GM12873 (cell line): ENCODE results near the gene C1orf53.

Experiments used
- TF ChIP-seq, protein P1 (sequence below): IDR thresholded peaks from 2 replicates; pipeline ENCODE4 v1.5.1; 2012; ENCODE audit warnings: low read depth, mild to moderate bottlenecking, moderate library complexity, low read length, control low read depth; ENCODE audit not compliant: insufficient read depth; ENCODE audit errors: missing control alignments

Gene C1orf53

DNA sequence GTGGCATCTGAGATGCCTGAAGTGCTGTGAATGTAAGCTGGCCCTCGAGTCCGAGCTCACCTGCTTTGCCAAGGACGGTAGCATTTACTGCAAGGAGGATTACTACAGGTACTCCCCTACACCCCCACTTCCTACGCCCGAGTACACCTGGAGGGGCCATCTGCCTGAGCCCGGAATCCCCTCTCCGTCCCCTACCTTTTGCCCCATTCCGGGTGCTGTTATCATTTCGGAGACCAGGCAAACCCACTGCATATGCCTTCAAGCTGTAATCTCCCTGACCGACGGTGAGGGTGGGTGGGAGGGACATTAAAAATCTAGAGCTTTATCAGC lies 17.6 kb downstream of the C1orf53 start:
- TF ChIP-seq, protein P1, sequence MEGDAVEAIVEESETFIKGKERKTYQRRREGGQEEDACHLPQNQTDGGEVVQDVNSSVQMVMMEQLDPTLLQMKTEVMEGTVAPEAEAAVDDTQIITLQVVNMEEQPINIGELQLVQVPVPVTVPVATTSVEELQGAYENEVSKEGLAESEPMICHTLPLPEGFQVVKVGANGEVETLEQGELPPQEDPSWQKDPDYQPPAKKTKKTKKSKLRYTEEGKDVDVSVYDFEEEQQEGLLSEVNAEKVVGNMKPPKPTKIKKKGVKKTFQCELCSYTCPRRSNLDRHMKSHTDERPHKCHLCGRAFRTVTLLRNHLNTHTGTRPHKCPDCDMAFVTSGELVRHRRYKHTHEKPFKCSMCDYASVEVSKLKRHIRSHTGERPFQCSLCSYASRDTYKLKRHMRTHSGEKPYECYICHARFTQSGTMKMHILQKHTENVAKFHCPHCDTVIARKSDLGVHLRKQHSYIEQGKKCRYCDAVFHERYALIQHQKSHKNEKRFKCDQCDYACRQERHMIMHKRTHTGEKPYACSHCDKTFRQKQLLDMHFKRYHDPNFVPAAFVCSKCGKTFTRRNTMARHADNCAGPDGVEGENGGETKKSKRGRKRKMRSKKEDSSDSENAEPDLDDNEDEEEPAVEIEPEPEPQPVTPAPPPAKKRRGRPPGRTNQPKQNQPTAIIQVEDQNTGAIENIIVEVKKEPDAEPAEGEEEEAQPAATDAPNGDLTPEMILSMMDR, result no peak

DNA sequence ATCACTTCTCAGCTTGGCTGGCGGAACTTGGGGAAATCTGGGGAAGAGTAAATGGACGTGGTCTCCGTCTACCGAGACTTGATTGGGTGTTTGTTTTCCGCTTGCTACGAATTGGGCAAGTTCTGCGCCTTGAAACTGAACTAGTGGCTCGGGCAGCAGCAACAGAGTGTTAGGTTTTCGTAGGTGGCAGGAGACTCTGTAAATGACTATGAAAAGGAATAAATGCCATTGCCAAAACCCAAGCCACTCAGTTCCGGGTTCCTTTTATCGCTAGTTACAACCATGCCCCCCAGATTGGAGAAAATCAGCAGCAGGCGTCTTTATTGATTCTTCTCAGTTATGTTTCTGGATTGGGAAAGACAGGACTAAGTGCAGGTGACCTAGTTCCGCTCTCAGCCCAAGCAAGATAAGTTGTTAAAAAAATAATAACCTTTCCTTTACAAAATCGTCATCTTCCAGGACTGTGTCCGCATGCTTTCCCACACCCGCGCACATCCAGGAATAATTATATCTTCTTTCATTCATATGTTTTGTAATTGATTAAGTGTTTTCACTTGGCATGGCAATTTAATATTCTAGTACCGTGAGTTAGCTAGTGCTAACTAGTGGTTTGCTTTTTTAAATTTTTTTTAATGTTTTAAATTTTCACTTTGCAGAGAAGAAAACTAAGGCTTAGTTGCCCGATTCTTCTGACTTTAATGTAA lies 18.1 kb downstream of the C1orf53 start:
- TF ChIP-seq, protein P1, result no peak

DNA sequence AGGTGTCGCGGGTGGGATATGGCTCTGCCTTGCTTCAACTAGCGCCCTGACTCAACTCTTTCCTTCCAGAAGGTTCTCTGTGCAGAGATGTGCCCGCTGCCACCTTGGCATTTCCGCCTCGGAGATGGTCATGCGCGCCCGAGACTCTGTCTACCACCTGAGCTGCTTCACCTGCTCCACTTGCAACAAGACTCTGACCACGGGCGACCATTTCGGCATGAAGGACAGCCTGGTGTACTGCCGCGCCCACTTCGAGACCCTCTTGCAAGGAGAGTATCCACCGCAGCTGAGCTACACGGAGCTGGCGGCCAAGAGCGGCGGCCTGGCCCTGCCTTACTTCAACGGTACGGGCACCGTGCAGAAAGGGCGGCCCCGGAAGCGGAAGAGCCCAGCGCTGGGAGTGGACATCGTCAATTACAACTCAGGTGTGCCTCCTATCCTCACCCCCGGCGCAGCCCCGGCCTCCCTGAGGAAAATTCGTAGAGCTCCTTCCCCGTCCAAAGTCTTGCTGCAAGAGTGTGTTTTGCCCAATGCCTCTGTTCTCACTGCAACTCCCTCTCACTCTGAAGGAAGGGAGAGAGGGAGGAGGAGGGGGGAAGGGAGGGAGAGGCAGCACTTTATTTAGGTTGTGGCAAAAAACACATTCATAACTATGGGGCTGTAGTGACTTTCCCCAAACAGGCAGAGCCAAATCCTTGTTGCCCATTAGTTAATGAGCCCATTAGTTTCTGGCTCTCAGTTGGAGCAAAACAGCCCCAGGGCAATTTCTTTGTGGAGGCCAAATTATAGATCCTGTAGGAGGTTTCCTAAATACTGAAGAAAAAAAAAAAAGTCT lies 19.0 kb downstream of the C1orf53 start:
- TF ChIP-seq, protein P1, result no peak

DNA sequence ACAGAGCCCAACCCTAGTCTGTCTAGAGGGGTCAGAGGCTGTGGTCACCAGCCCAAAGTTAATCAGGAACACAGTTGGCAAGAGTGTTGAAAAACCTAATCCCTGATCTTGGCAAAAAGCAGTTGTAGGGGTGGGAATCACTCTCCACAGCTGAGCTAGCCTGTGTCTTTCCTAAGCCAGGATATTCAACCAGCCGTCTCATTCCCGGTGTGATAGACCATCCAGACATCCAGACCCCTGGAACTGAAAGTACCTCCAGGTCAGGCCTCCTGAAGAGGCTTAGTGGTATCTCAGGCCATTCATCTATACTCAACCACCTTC lies 19.6 kb downstream of the C1orf53 start:
- TF ChIP-seq, protein P1, result no peak

DNA sequence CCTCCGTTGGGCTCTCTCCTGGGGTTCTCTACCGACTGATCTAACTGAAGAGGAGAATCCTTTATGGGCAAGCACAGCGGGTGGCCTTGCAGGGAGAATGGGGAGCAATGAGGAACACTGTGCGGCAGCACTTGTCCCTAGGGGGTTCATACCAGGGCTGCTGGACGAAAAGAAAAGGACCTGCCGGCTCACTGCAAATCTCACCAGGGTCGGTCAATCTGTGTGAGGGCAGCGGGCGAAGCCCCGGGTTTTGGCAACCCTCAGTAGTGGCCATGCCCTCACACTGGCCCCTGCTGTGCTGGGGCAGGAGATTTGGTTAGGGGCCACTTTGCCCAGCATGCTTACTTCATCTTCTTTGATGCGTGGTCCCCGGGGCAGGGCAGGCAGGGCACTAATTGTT lies 20.6 kb downstream of the C1orf53 start:
- TF ChIP-seq, protein P1, result no peak

DNA sequence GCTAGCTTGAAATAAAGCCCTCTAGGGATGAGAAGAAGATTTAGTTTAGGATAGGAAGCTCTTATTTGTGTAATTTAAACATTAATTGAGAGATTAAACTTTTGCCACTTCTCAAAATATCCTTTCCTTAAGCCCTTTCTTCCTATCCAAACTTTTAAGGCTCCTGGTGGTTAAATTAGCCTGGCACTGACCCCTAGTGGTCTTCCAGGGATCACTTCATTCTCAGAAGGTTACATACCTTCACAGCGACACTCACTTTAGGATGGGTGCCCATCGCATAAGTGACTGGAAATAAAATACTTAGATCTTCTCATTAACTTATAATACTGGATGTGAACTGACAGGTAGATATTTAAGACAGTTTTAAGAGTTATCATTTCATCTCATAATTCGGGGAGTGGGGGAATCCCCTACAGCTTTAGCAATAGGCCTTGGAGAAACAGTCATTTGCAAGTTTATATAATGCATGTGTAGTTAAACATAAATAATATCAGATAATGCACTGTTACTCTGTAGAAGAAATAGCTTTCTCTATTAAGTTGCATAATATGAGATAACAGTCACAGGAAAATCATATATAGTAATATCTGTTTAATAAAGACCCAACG lies 22.2 kb downstream of the C1orf53 start:
- TF ChIP-seq, protein P1, result peak; percentile 69

DNA sequence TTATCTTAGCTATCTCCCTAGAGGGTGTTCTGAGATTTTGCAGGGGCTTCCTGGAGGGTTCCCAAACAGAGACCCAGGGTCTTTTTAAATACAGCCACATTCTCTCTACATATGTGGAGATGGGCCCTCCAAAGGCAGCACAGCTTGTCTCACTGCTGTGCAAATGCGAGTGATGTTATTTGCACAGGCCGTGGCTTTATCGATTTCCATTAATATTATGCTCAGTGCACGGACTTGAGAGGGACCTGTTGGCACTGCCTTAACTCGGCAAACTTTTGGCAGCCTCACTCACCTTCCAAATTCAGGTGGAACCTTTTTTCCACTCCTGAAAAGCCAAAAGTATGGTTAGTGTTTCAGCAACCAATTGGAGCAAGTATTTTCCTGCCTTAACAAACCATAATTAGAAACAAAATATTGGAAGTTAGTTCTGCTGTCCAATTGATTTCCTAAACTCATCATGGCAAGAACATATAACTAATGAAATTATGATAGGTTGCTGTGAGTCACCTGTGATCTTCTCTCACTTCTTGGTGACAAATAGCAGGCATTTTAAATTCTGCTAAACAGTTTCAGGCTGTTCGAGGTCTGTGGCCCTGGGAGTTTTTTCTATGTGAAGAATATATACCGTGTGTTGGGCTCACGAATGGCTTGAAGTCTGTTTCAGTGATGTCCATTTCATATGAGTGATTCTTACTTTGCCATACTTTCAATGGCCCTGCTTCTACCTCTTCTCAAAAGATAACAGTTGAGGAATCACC lies 25.7 kb downstream of the C1orf53 start:
- TF ChIP-seq, protein P1, result no peak
